IMR-90 (cell line): ENCODE measurements around the gene KLF16. TPM values are rescaled to one million over a fixed set of nuclear protein-coding genes. Genes with fewer than 3 reads are reported as not detected.

Experiments used
- ATAC-seq: fragments of 200-7000 bp; cut with Tn5 transposase; 2 replicates; pipeline ENCODE4 v1.9.1; 2020; ENCODE audit warnings: low read depth, mild to moderate bottlenecking, moderate library complexity
- BruUV-seq: library from RNA; stranded (reverse); fragments of 400-500 nt; replicated peaks from 2 replicates; lab custom pipeline; 2021; lab: Mats Ljungman, UMichigan
- CTCF ChIA-PET: fragments of 300-600 bp; formaldehyde crosslinking; extraction: SDS; loops from one replicate; lab custom pipeline; 2021; ENCODE audit warnings: antibody characterized with exemption; lab: Yijun Ruan, JAX
- POLR2A ChIA-PET: fragments of 300-600 bp; sonication (Branson Sonifier 250); formaldehyde crosslinking; loops from one replicate; lab custom pipeline; 2022; ENCODE audit warnings: antibody characterized with exemption; ENCODE audit not compliant: unreplicated experiment; lab: Charles Lee
- DNase-seq: peaks from one replicate; pipeline ENCODE4 v3.0.0; 2013
- H2AFZ ChIP-seq: replicated peaks from 2 replicates; pipeline ENCODE3; 2013; ENCODE audit warnings: low read length, mild to moderate bottlenecking; ENCODE audit not compliant: poor library complexity
- H2AK5ac ChIP-seq: 2 replicates; pipeline ENCODE4 v1.6.1; 2013; ENCODE audit warnings: low read depth, low read length, inconsistent platforms
- H2AK9ac ChIP-seq: replicated peaks from 2 replicates; pipeline ENCODE3; 2013; ENCODE audit warnings: mild to moderate bottlenecking, low read depth, low read length, moderate library complexity; ENCODE audit not compliant: poor library complexity
- H2BK120ac ChIP-seq: 2 replicates; pipeline ENCODE4 v1.6.1; 2013; ENCODE audit warnings: low read depth, low read length, inconsistent platforms
- H2BK15ac ChIP-seq: 3 replicates; pipeline ENCODE4 v1.6.1; 2013; ENCODE audit warnings: low read depth, low read length, inconsistent platforms
- H2BK20ac ChIP-seq: 2 replicates; pipeline ENCODE4 v1.6.1; 2013; ENCODE audit warnings: low read depth, mild to moderate bottlenecking, inconsistent platforms, low read length, moderate library complexity
- H2BK5ac ChIP-seq: 2 replicates; pipeline ENCODE4 v1.6.1; 2013; ENCODE audit warnings: mild to moderate bottlenecking, low read depth, low read length, inconsistent platforms; ENCODE audit not compliant: poor library complexity, severe bottlenecking
- H3K14ac ChIP-seq: replicated peaks from 2 replicates; pipeline ENCODE4 v1.6.1; 2013; ENCODE audit warnings: low read depth, low read length, inconsistent platforms
- H3K18ac ChIP-seq: 2 replicates; pipeline ENCODE4 v1.6.1; 2013; ENCODE audit warnings: low read depth, low read length, control low read depth
- H3K23ac ChIP-seq: 2 replicates; pipeline ENCODE4 v1.6.1; 2013; ENCODE audit warnings: low read depth, low read length, inconsistent platforms
- H3K27ac ChIP-seq: 2 replicates; pipeline ENCODE4 v1.5.1; 2013; ENCODE audit warnings: mild to moderate bottlenecking, control low read depth, low read length; ENCODE audit not compliant: insufficient read depth
- H3K27me3 ChIP-seq: 2 replicates; pipeline ENCODE4 v1.6.1; 2013; ENCODE audit warnings: low read length; ENCODE audit not compliant: control insufficient read depth, insufficient read depth
- H3K36me3 ChIP-seq: 2 replicates; pipeline ENCODE4 v1.6.1; 2013; ENCODE audit warnings: low read length, mixed read lengths; ENCODE audit not compliant: control insufficient read depth, insufficient read depth
- H3K4ac ChIP-seq: 2 replicates; pipeline ENCODE4 v1.6.1; 2013; ENCODE audit warnings: low read depth, low read length, inconsistent platforms
- H3K4me1 ChIP-seq: 2 replicates; pipeline ENCODE4 v1.6.1; 2013; ENCODE audit warnings: low read length, mixed read lengths; ENCODE audit not compliant: control insufficient read depth, insufficient read depth
- H3K4me2 ChIP-seq: 2 replicates; pipeline ENCODE4 v1.6.1; 2013; ENCODE audit warnings: low read depth, mild to moderate bottlenecking, control low read depth, low read length, moderate library complexity
- H3K4me3 ChIP-seq: 2 replicates; pipeline ENCODE4 v1.5.1; 2013; ENCODE audit warnings: low read depth, mild to moderate bottlenecking, control low read depth, low read length, moderate library complexity; ENCODE audit not compliant: insufficient read depth
- H3K56ac ChIP-seq: 2 replicates; pipeline ENCODE4 v1.6.1; 2013; ENCODE audit warnings: low read length, inconsistent platforms; ENCODE audit not compliant: insufficient read depth; ENCODE audit errors: extremely low read depth
- H3K79me1 ChIP-seq, 2 experiments: 2 replicates each; pipeline ENCODE4 v1.6.1; 2013; ENCODE audit warnings: low read length in 2 of 2, inconsistent platforms in 1 of 2, low read depth in 1 of 2
- H3K9ac ChIP-seq: 2 replicates; pipeline ENCODE4 v1.6.1; 2013; ENCODE audit warnings: low read depth, low read length, control low read depth
- H3K9me1 ChIP-seq: 2 replicates; pipeline ENCODE4 v1.6.1; 2013; ENCODE audit warnings: low read length, inconsistent platforms; ENCODE audit not compliant: insufficient read depth
- H3K9me3 ChIP-seq: 2 replicates; pipeline ENCODE4 v1.6.1; 2013; ENCODE audit warnings: low read length; ENCODE audit not compliant: control insufficient read depth, insufficient read depth
- H4K20me1 ChIP-seq: 2 replicates; pipeline ENCODE4 v1.6.1; 2013; ENCODE audit warnings: low read length, inconsistent platforms; ENCODE audit not compliant: insufficient read depth
- H4K5ac ChIP-seq: 2 replicates; pipeline ENCODE4 v1.6.1; 2013; ENCODE audit warnings: mild to moderate bottlenecking, low read depth, low read length, control low read depth
- H4K8ac ChIP-seq, 2 experiments: 2 replicates each; pipeline ENCODE4 v1.6.1; 2013; ENCODE audit warnings: low read depth in 2 of 2, low read length in 2 of 2, control low read depth in 1 of 2, inconsistent platforms in 1 of 2
- H4K91ac ChIP-seq: 2 replicates; pipeline ENCODE4 v1.6.1; 2013; ENCODE audit warnings: low read depth, low read length, inconsistent platforms; ENCODE audit not compliant: insufficient read depth
- BHLHE40 ChIP-seq: fragments of 150-350 bp; IDR thresholded peaks from 2 replicates; pipeline ENCODE4 v1.6.1; 2016; ENCODE audit warnings: mild to moderate bottlenecking, low read depth, low read length
- CEBPB ChIP-seq: IDR thresholded peaks from 2 replicates; pipeline ENCODE4 v1.6.1; 2012; ENCODE audit warnings: low read depth, low read length, improper control_type of control experiment
- CHD1 ChIP-seq: IDR thresholded peaks from 2 replicates; pipeline ENCODE4 v1.6.1; 2012; ENCODE audit warnings: low read depth, low read length, improper control_type of control experiment
- FOS ChIP-seq: fragments of 150-350 bp; IDR thresholded peaks from 2 replicates; pipeline ENCODE4 v1.6.1; 2016; ENCODE audit warnings: low read depth, low read length
- MAFK ChIP-seq: IDR thresholded peaks from 2 replicates; pipeline ENCODE4 v1.6.1; 2012; ENCODE audit warnings: low read depth, low read length, improper control_type of control experiment
- MAZ ChIP-seq: IDR thresholded peaks from 2 replicates; pipeline ENCODE4 v1.6.1; 2012; ENCODE audit warnings: low read depth, mild to moderate bottlenecking, low read length, improper control_type of control experiment, moderate library complexity, borderline replicate concordance
- MXI1 ChIP-seq: IDR thresholded peaks from 2 replicates; pipeline ENCODE4 v1.6.1; 2012; ENCODE audit warnings: low read depth, mild to moderate bottlenecking, low read length, moderate library complexity, borderline replicate concordance
- NFE2L2 ChIP-seq: fragments of 150-350 bp; IDR thresholded peaks from 2 replicates; pipeline ENCODE4 v1.6.1; 2016; ENCODE audit warnings: low read depth, mild to moderate bottlenecking, low read length
- POLR2A ChIP-seq: IDR thresholded peaks from 2 replicates; pipeline ENCODE4 v1.6.1; 2012; ENCODE audit warnings: mild to moderate bottlenecking, low read depth, low read length
- RAD21 ChIP-seq: IDR thresholded peaks from 2 replicates; pipeline ENCODE4 v1.6.1; 2012; ENCODE audit warnings: low read length, improper control_type of control experiment
- RCOR1 ChIP-seq: IDR thresholded peaks from 2 replicates; pipeline ENCODE4 v1.6.1; 2012; ENCODE audit warnings: mild to moderate bottlenecking, low read length, improper control_type of control experiment; ENCODE audit not compliant: insufficient replicate concordance
- RFX5 ChIP-seq: IDR thresholded peaks from 2 replicates; pipeline ENCODE4 v1.8.0; 2012; ENCODE audit warnings: low read depth, mild to moderate bottlenecking, low read length, moderate library complexity
- SMC3 ChIP-seq: fragments of 150-350 bp; IDR thresholded peaks from 2 replicates; pipeline ENCODE4 v1.6.1; 2016; ENCODE audit warnings: low read depth, mild to moderate bottlenecking, antibody characterized with exemption, low read length, moderate library complexity
- WGBS, 2 experiments: methylation state at CpG; one replicate each; pipeline versions ENCODE4 v1.1.5 to v1.1.7; 2013; ENCODE audit warnings: missing lambda C conversion rate in 2 of 2; ENCODE audit not compliant: insufficient read length in 1 of 2; ENCODE audit errors: extremely low coverage in 2 of 2; 5-methylcytosine and 5-hydroxymethylcytosine counted together
- dilution Hi-C: fragments of 300-500 bp; cut with HindIII; formaldehyde crosslinking; loops from one replicate; pipeline ENCODE4 v1.14.3; 2018; ENCODE audit warnings: low sequenced_read_pairs; ENCODE audit not compliant: unreplicated experiment
- in situ Hi-C: fragments of 300-500 bp; cut with MboI; formaldehyde crosslinking; loops from 3 replicates; pipeline ENCODE4 v1.14.3; 2019; ENCODE audit warnings: low sequenced_read_pairs, inconsistent platforms, mixed read lengths
- intact Hi-C: fragments of 100-400 bp; cut with micrococcal nuclease; formaldehyde crosslinking; loops from 2 replicates; pipeline ENCODE4 v1.10.0; 2022
- polyA plus RNA-seq, 3 experiments: library from polyadenylated mRNA; depleted of rRNA; stranded (reverse); fragments of >200 nt; gene quantifications; 2 replicates each; pipeline ENCODE4 v1.2.3, GENCODE V29; 2012; ENCODE audit warnings: low replicate concordance in 1 of 3
- total RNA-seq: library from RNA; depleted of rRNA; stranded (reverse); fragments of >200 nt; gene quantifications from 2 replicates; pipeline ENCODE4 v1.2.3, GENCODE V29; 2012
- TF ChIP-seq, protein P1 (sequence below): fragments of 150-350 bp; IDR thresholded peaks from 2 replicates; pipeline ENCODE4 v1.6.1; 2016; ENCODE audit warnings: low read depth, mild to moderate bottlenecking, low read length, moderate library complexity, borderline replicate concordance
- TF ChIP-seq, protein P2 (sequence below): conservative IDR thresholded peaks from 2 replicates; pipeline ENCODE4 v1.5.1; 2012; ENCODE audit warnings: mild to moderate bottlenecking, low read depth, low read length, improper control_type of control experiment
- TF ChIP-seq, protein P3 (sequence below): fragments of 150-350 bp; IDR thresholded peaks from 2 replicates; pipeline ENCODE4 v1.6.1; 2017; ENCODE audit warnings: mild to moderate bottlenecking, antibody characterized with exemption, low read length, low read depth

KLF16 gene
- total and polyA plus RNA-seq, 2 of the 4 experiments (the other 2 are of a cell fraction): 0.90 to 13.1 TPM

DNA sequence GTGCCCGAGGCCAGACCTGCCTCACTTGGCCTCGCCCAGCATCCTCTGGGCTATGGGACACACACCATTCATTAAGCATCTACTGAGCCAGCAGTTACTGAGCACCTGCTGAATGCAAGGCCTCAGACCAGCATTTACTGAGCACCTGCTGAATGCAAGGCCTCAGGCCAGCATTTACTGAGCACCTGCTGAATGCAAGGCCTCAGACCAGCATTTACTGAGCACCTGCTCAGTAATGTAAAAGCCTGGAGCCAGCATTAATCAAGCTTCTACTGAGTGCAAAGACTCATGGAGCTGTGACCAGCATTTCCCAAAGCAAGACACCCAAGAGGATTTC lies 55.0 kb downstream of the KLF16 start:
- Histone ChIP-seq H3K9ac (no peak overlapping the region), H2BK120ac (no peak overlapping the region), H2AK5ac (no peak overlapping the region; the same call in 1 of the 2 replicates), H3K14ac (no peak overlapping the region), H3K56ac (no peak overlapping the region), H3K27ac (no peak overlapping the region), H4K5ac (no peak overlapping the region), H3K79me1 (peaks cover 0 to 9% of the 10 kb centered on the region in 2 experiments; a peak in 2 of 4 replicates), H4K91ac (no peak overlapping the region), H3K4ac (no peak overlapping the region), H2BK15ac (no peak overlapping the region), H3K9me3 (no peaks in the 10 kb centered on the region), H4K8ac (no peak overlapping the region), H3K23ac (no peak overlapping the region), H3K18ac (no peak overlapping the region), H3K4me2 (no peak overlapping the region), H2AK9ac (no peak overlapping the region), H3K4me1 (peaks cover 8% of the 10 kb centered on the region), H3K9me1 (peaks cover 4% of the 10 kb centered on the region; the same call in 1 of the 2 replicates), H3K36me3 (peaks cover 9% of the 10 kb centered on the region), H2AFZ (no peak overlapping the region), H2BK20ac (no peak overlapping the region), H3K4me3 (no peak overlapping the region), H2BK5ac (no peak overlapping the region), H3K27me3 (no peaks in the 10 kb centered on the region), H4K20me1 (no peaks in the 10 kb centered on the region; the same call in 1 of the 2 replicates)
- in situ Hi-C loops: no loop called here
- no peak for DNase-seq
- ChIA-PET POLR2A (no interaction called here), CTCF (no interaction called here)
- intact Hi-C loops: no loop called here
- WGBS, 2 experiments: 76% methylated on average over 2 of the region's 2 CpGs; no CpG with 5 or more reads in 1 of the 2 experiments
- BruUV-seq: no TSS peak
- dilution Hi-C loops: no loop called here
- TF ChIP-seq SMC3: no peak
- no peak for TF ChIP-seq MAFK
- TF ChIP-seq CHD1: no peak
- no peak for TF ChIP-seq MAZ
- TF ChIP-seq, protein P1, sequence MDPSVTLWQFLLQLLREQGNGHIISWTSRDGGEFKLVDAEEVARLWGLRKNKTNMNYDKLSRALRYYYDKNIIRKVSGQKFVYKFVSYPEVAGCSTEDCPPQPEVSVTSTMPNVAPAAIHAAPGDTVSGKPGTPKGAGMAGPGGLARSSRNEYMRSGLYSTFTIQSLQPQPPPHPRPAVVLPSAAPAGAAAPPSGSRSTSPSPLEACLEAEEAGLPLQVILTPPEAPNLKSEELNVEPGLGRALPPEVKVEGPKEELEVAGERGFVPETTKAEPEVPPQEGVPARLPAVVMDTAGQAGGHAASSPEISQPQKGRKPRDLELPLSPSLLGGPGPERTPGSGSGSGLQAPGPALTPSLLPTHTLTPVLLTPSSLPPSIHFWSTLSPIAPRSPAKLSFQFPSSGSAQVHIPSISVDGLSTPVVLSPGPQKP: no peak
- TF ChIP-seq FOS: no peak
- TF ChIP-seq BHLHE40: no peak
- TF ChIP-seq, protein P2, sequence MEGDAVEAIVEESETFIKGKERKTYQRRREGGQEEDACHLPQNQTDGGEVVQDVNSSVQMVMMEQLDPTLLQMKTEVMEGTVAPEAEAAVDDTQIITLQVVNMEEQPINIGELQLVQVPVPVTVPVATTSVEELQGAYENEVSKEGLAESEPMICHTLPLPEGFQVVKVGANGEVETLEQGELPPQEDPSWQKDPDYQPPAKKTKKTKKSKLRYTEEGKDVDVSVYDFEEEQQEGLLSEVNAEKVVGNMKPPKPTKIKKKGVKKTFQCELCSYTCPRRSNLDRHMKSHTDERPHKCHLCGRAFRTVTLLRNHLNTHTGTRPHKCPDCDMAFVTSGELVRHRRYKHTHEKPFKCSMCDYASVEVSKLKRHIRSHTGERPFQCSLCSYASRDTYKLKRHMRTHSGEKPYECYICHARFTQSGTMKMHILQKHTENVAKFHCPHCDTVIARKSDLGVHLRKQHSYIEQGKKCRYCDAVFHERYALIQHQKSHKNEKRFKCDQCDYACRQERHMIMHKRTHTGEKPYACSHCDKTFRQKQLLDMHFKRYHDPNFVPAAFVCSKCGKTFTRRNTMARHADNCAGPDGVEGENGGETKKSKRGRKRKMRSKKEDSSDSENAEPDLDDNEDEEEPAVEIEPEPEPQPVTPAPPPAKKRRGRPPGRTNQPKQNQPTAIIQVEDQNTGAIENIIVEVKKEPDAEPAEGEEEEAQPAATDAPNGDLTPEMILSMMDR: no peak
- TF ChIP-seq RAD21: no peak
- no peak for TF ChIP-seq MXI1
- TF ChIP-seq CEBPB: no peak
- no peak for TF ChIP-seq NFE2L2
- TF ChIP-seq POLR2A: no peak
- TF ChIP-seq, protein P3, sequence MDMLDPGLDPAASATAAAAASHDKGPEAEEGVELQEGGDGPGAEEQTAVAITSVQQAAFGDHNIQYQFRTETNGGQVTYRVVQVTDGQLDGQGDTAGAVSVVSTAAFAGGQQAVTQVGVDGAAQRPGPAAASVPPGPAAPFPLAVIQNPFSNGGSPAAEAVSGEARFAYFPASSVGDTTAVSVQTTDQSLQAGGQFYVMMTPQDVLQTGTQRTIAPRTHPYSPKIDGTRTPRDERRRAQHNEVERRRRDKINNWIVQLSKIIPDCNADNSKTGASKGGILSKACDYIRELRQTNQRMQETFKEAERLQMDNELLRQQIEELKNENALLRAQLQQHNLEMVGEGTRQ: no peak
- TF ChIP-seq RCOR1: no peak
- TF ChIP-seq RFX5: no peak
- no peak for ATAC-seq
